PC-3 (cell line): Measurements from ENCODE around the gene LAS1L. TPM values are rescaled to one million over a fixed set of nuclear protein-coding genes. Genes with fewer than 3 reads are reported as not detected.
"Not testable (repeated sequence)": the region's sequence is repeated elsewhere in the genome, so short reads cannot be mapped to it uniquely, and the experiment has no call there.

ENCODE experiments used
- ATAC-seq: fragments of 200-7000 bp; cut with Tn5 transposase; 2 replicates; pipeline ENCODE4 v1.9.1; 2020; ENCODE audit warnings: mild to moderate bottlenecking, moderate library complexity
- BruUV-seq: library from RNA; stranded (reverse); fragments of 400-500 nt; replicated peaks from 2 replicates; lab custom pipeline; 2021; lab: Mats Ljungman, UMichigan
- CTCF ChIA-PET: fragments of 300-600 bp; sonication (Branson Sonifier 250); formaldehyde crosslinking; loops from one replicate; lab custom pipeline; 2022; ENCODE audit warnings: antibody characterized with exemption; lab: Charles Lee
- POLR2A ChIA-PET: fragments of 300-600 bp; sonication (Branson Sonifier 250); formaldehyde crosslinking; loops from one replicate; lab custom pipeline; 2022; ENCODE audit warnings: antibody characterized with exemption; ENCODE audit not compliant: unreplicated experiment; lab: Charles Lee
- DNase-seq: peaks from one replicate; pipeline ENCODE4 v3.0.0-alpha.2; 2015
- H2AFZ ChIP-seq: fragments of 300-600 bp; sonication (generic); 2 replicates; pipeline ENCODE4 v1.6.0; 2016; ENCODE audit warnings: antibody characterized with exemption, low read length
- H3F3A ChIP-seq: fragments of 300-600 bp; sonication (generic); one replicate; pipeline ENCODE4 v1.6.0; 2017; ENCODE audit warnings: antibody characterized with exemption, low read length, control low read depth, mild to moderate bottlenecking; ENCODE audit not compliant: unreplicated experiment
- H3K27ac ChIP-seq: fragments of 300-600 bp; sonication (generic); 2 replicates; pipeline ENCODE4 v1.5.1; 2016; ENCODE audit warnings: mild to moderate bottlenecking, low read length
- H3K27me3 ChIP-seq: fragments of 300-600 bp; sonication (generic); 2 replicates; pipeline ENCODE4 v1.6.1; 2016; ENCODE audit warnings: low read length, mixed read lengths
- H3K36me3 ChIP-seq: fragments of 300-600 bp; sonication (generic); 2 replicates; pipeline ENCODE4 v1.6.1; 2016; ENCODE audit warnings: low read depth, mixed run types, low read length, mixed read lengths
- H3K4me1 ChIP-seq: fragments of 300-600 bp; sonication (generic); 2 replicates; pipeline ENCODE4 v1.5.1; 2016; ENCODE audit warnings: low read length; ENCODE audit not compliant: insufficient read depth
- H3K4me2 ChIP-seq: fragments of 300-600 bp; sonication (generic); 2 replicates; pipeline ENCODE4 v1.6.0; 2016; ENCODE audit warnings: low read length
- H3K4me3 ChIP-seq: fragments of 300-600 bp; sonication (generic); 2 replicates; pipeline ENCODE4 v1.5.1; 2016; ENCODE audit warnings: mild to moderate bottlenecking, low read length, mixed read lengths
- H3K79me2 ChIP-seq: fragments of 300-600 bp; sonication (generic); 2 replicates; pipeline ENCODE4 v1.6.1; 2017; ENCODE audit warnings: low read length, mixed read lengths
- H3K9ac ChIP-seq: fragments of 300-600 bp; sonication (generic); 2 replicates; pipeline ENCODE4 v1.6.0; 2016; ENCODE audit warnings: mild to moderate bottlenecking, low read length
- H3K9me2 ChIP-seq: fragments of 300-600 bp; sonication (generic); replicated peaks from 2 replicates; pipeline ENCODE4 v1.6.1; 2016; ENCODE audit warnings: mixed run types, low read length, mixed read lengths
- H3K9me3 ChIP-seq: fragments of 300-600 bp; sonication (generic); 2 replicates; pipeline ENCODE4 v1.6.1; 2016; ENCODE audit warnings: low read length, mixed read lengths
- H4K20me1 ChIP-seq: fragments of 300-600 bp; sonication (generic); 2 replicates; pipeline ENCODE4 v1.6.1; 2016; ENCODE audit warnings: low read length, mixed read lengths
- CTCF ChIP-seq: fragments of 300-600 bp; sonication (generic); conservative IDR thresholded peaks from 2 replicates; pipeline ENCODE4 v1.5.1; 2017; ENCODE audit warnings: antibody characterized with exemption, low read depth, mild to moderate bottlenecking, low read length
- EZH2 ChIP-seq: fragments of 300-600 bp; sonication (generic); IDR thresholded peaks from one replicate; pipeline ENCODE4 v1.6.1; 2017; ENCODE audit warnings: antibody characterized with exemption, mild to moderate bottlenecking, low read length; ENCODE audit not compliant: unreplicated experiment
- EZH2phosphoT487 ChIP-seq: fragments of 300-600 bp; sonication (generic); IDR thresholded peaks from 2 replicates; pipeline ENCODE4 v1.6.1; 2018; ENCODE audit warnings: mild to moderate bottlenecking, antibody characterized with exemption, low read length, borderline replicate concordance
- intact Hi-C: fragments of 100-400 bp; cut with micrococcal nuclease; formaldehyde crosslinking; loops from 2 replicates; pipeline ENCODE4 v1.9.0; 2023
- total RNA-seq: library from RNA; depleted of rRNA; stranded (reverse); fragments of >200 nt; gene quantifications from 2 replicates; pipeline ENCODE4 v1.2.3, GENCODE V29; 2014

Gene LAS1L
- total RNA-seq, 1 experiment from 2014 or later: 69.0 TPM

DNA sequence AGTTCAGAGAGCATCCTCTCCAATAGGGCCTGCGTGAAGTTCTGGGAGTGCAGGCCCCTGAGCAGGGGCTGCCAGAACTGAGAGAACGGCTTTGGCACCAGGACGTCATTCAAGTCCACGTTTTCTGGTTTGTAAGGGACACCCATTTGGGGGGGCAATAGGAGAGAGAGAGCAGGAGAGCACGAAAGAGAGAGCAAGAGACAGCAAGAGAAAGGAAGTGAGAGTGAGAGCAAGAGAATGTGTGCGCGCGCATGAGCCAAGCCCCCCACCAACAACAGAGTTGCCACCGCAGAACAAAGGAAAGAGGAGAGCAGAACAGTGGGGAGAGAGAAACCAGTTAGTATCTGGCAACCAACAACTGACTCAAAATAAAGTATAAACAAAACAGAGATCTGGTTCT lies 10.4 kb downstream of the LAS1L start:
- ChIA-PET POLR2A (no interaction called here), CTCF (no interaction called here)
- H3K4me1 ChIP-seq: no peaks in the 10 kb centered on the region
- intact Hi-C loops: no loop called here
- H3K9me2 ChIP-seq: no peaks in the 10 kb centered on the region
- H3K36me3 ChIP-seq: peaks cover 38% of the 10 kb centered on the region; the same call in 1 of the 2 replicates
- no peaks in the 10 kb centered on the region for H4K20me1 ChIP-seq
- no peak for ATAC-seq
- TF ChIP-seq EZH2phosphoT487 (no peak), CTCF (no peak), EZH2 (no peak)
- DNase-seq: no peak
- H3K27me3 ChIP-seq: no peaks in the 10 kb centered on the region
- no peaks in the 10 kb centered on the region for H3K79me2 ChIP-seq
- H3K4me2 ChIP-seq: no peak overlapping the region
- H3K9ac ChIP-seq: no peak overlapping the region
- no peaks in the 10 kb centered on the region for H3F3A ChIP-seq
- H3K9me3 ChIP-seq: no peaks in the 10 kb centered on the region
- no peak overlapping the region for H2AFZ ChIP-seq
- no peak overlapping the region for H3K4me3 ChIP-seq
- no peak overlapping the region for H3K27ac ChIP-seq
- BruUV-seq: no TSS peak

DNA sequence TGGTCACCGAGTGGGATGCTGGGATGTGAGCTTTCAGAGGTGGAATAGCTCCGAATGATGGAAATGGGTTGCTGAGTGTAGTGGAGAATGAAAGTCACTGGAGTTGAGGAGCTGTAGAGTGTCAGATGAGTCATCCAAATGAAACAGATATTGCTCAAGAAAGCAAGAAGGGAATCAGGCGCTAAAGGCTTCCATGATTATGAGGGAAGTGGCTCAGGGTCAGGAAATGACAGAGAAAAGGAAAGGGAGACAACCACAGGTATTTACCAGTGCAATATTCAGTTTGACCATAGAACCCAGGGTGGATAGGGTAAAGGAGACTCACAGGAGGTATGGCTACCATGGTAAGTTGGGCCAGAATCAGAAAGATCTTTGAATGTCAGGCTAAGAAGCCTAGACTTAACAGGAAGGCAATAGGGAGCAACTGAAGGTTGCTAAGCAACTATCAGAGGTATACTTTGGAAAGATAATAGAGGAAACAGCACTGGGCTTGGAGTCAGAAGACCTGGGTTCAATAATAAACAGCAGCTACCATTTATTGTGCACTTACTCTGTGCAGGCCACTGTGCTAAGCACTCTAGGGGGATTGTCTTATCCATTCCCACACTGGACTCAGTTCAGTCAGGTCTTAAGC lies 11.7 kb downstream of the LAS1L start:
- CTCF ChIA-PET: no interaction called here
- Histone ChIP-seq H3K9me2 (no peaks in the 10 kb centered on the region), H3K4me2 (no peak overlapping the region), H3F3A (no peaks in the 10 kb centered on the region), H3K4me3 (no peak overlapping the region), H3K79me2 (no peaks in the 10 kb centered on the region), H2AFZ (no peak overlapping the region), H3K27me3 (no peaks in the 10 kb centered on the region), H3K9ac (no peak overlapping the region), H3K36me3 (peaks cover 29% of the 10 kb centered on the region; the same call in 1 of the 2 replicates), H3K9me3 (no peaks in the 10 kb centered on the region), H3K4me1 (no peaks in the 10 kb centered on the region), H3K27ac (no peak overlapping the region), H4K20me1 (no peaks in the 10 kb centered on the region)
- POLR2A ChIA-PET: no interaction called here
- BruUV-seq: no TSS peak
- TF ChIP-seq CTCF: no peak
- TF ChIP-seq EZH2: no peak
- TF ChIP-seq EZH2phosphoT487: no peak
- DNase-seq: peak; percentile 41
- intact Hi-C loops: no loop called here
- peak; percentile 31; the same call in 1 of the 2 replicates for ATAC-seq

GRCh38 chrX:65519530-65519929 lies 15.1 kb downstream of the LAS1L start:
- H3K9me2 ChIP-seq, H2AFZ ChIP-seq, H3K79me2 ChIP-seq, CTCF ChIA-PET, H3K27me3 ChIP-seq, H3K9me3 ChIP-seq, intact Hi-C loops, DNase-seq, H3K9ac ChIP-seq, H3K4me3 ChIP-seq, ATAC-seq, H3K4me2 ChIP-seq, H3K4me1 ChIP-seq, H4K20me1 ChIP-seq, H3F3A ChIP-seq, POLR2A ChIA-PET, H3K27ac ChIP-seq, BruUV-seq: not testable (repeated sequence)
- H3K36me3 ChIP-seq: peaks cover 21% of the 10 kb centered on the region; the same call in 1 of the 2 replicates

- H3F3A ChIP-seq, intact Hi-C loops, H3K4me1 ChIP-seq, H4K20me1 ChIP-seq, H3K9me2 ChIP-seq, H3K9me3 ChIP-seq, H3K27me3 ChIP-seq, H3K9ac ChIP-seq, H2AFZ ChIP-seq, CTCF ChIA-PET, H3K4me2 ChIP-seq, POLR2A ChIA-PET, H3K4me3 ChIP-seq, H3K27ac ChIP-seq, ATAC-seq, DNase-seq, BruUV-seq, H3K79me2 ChIP-seq: not testable (repeated sequence)
- H3K36me3 ChIP-seq: peaks cover 16% of the 10 kb centered on the region; the same call in 1 of the 2 replicates
Measured at GRCh38 chrX:65518980-65519379, 15.6 kb downstream of the LAS1L start.
